Fibroblast of the aortic adventitia (primary cell): ENCODE results near the gene BBS5. TPM values are rescaled to one million over a fixed set of nuclear protein-coding genes. Genes with fewer than 3 reads are reported as not detected.

Source experiments
- DNase-seq: peaks from one replicate; pipeline ENCODE4 v3.0.0-alpha.2; 2010; ENCODE audit warnings: low read depth
- H3K4me3 ChIP-seq: 2 replicates; pipeline ENCODE4 v1.5.1; 2011; ENCODE audit warnings: low read depth, mild to moderate bottlenecking, control low read depth, low read length, moderate library complexity
- CTCF ChIP-seq: IDR thresholded peaks from 2 replicates; pipeline ENCODE4 v1.5.1; 2011; ENCODE audit warnings: mild to moderate bottlenecking, low read length, control low read depth, inconsistent platforms; ENCODE audit not compliant: insufficient read depth
- total RNA-seq: library from RNA; depleted of rRNA; stranded (reverse); fragments of >200 nt; gene quantifications from 2 replicates; pipeline ENCODE4 v1.2.3, GENCODE V29; 2012; ENCODE audit warnings: low replicate concordance

BBS5 gene
- total RNA-seq, 1 donor, result 7.3 TPM

DNA sequence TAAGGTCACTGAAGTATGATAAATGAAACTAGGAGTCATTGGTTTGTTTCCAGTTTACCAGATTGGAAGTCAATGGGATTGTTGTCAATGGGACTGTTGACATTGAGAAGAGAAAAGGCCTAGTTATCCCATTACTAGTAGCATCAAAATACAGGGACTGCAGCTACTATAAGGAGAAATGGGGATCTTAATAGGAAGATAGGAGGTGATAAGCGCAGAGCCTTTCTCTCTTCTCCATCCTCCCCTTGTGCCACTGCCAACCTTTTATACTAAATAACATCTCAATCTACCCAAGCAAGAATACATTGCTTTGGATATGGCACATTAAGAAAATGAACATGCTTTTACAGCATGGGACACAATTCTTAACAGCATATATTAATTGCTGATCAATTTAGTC, 10.5 kb upstream of the BBS5 start:
- TF ChIP-seq CTCF, result no peak
- H3K4me3 ChIP-seq, result no peak overlapping the region
- no peak for DNase-seq

DNA sequence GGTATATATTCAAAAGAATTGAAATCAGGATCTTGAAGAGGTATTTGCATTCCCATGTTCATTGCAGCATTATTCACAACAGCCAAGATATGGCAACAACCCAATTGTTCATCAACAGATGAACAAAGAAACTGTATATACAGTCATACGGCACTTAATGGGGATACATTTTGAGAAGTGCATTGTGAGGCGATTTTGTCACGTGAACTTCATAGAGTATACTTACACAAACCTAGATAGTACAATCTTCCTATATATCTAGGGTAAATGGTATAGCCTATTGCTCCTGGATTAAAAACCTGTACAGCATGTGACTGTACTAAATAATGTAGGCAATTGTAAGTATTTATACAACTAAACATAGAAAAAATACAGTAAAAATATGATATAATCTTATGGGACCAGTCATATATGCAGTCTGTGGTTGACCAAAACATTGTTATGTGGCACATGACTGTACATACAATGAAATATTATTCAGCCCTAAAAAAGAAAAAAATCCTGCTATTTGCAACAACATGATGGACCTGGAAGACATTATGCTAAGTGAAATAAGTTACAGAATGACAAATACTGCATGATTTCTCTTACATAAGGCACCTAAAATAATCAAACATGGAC, 9.2 kb upstream of the BBS5 start:
- no peak overlapping the region for H3K4me3 ChIP-seq
- TF ChIP-seq CTCF, result no peak
- DNase-seq, result no peak

DNA sequence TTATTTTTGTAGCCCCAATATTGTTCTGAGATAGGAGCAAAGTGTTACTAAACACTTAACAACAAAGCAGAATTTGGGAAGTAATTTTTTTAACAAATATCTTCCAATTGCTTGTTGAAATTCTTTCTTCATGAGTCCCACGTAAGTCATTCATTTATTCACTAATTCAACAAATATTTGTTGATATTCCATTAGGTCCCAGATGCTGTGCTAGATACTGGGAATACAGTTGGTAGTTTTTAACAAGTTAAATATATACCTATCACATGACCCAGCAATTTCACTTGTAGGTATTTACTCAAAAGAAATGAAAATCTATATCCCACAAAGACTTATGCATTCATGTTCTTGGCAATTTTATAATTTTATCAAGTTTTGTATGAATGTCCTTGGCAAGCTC, 7.0 kb upstream of the BBS5 start:
- H3K4me3 ChIP-seq, result no peak overlapping the region
- DNase-seq, result no peak
- no peak for TF ChIP-seq CTCF

DNA sequence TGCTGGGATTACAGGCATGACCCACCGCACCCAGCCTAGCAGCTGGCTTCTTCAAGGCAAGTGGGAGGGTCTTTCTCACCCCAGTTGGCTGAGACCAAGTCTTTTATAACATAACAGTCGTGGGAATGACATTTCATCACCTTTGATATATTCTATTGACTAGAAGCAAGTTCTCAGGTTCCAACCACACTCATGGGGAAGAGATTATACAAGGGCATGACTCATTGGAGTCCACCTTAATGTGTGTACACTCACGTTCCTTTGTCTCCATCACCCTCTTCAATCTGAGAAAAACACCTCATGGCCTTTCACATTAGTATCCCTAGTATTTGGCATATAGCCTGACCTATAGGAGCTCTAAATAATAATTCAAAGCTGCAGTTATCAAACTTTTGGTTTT, 2.8 kb upstream of the BBS5 start:
- H3K4me3 ChIP-seq, result no peak overlapping the region
- DNase-seq, result no peak
- no peak for TF ChIP-seq CTCF

DNA sequence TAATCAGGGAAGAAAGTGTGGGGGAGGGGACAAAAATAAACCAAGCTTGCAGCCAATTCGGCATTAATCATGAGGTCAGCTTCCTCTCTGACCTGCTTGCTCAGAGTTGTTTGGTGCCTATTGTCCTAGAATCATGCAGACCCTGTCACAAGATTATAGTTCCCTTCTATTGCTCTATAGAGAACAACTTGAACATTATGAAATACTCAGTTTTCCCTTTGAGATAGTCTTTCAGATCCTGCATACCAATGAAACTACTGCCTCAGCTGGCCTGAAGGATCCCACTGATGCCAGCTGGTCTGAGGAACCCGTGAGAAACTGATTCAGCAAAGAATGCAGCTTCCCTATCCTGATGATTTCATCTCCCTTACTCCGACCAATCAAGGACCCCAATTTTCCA, 955 bp upstream of the BBS5 start:
- TF ChIP-seq CTCF, result no peak
- peak; percentile 57 for DNase-seq
- H3K4me3 ChIP-seq, result no peak overlapping the region

- no peak for TF ChIP-seq CTCF
- no peak for DNase-seq
- peak overlapping the region; percentile 84 for H3K4me3 ChIP-seq
Measured at GRCh38 chr2:169478745-169479256, 493 bp upstream of the BBS5 start.

- H3K4me3 ChIP-seq, result peak overlapping the region; percentile 84
- TF ChIP-seq CTCF, result no peak
- DNase-seq, result peak; percentile 24
Measured at GRCh38 chr2:169480079-169480465, 778 bp downstream of the BBS5 start.
